Measurements from ENCODE around the gene SLC39A11. TPM values are rescaled to one million over a fixed set of nuclear protein-coding genes. Genes with fewer than 3 reads are reported as not detected.
"Not testable (repeated sequence)": the region's sequence is repeated elsewhere in the genome, so short reads cannot be mapped to it uniquely, and the experiment has no call there.

SLC39A11 gene
- total RNA-seq, 3 donors from 2014 or later = 31.6 to 71.6 (median 51.6) TPM

DNA sequence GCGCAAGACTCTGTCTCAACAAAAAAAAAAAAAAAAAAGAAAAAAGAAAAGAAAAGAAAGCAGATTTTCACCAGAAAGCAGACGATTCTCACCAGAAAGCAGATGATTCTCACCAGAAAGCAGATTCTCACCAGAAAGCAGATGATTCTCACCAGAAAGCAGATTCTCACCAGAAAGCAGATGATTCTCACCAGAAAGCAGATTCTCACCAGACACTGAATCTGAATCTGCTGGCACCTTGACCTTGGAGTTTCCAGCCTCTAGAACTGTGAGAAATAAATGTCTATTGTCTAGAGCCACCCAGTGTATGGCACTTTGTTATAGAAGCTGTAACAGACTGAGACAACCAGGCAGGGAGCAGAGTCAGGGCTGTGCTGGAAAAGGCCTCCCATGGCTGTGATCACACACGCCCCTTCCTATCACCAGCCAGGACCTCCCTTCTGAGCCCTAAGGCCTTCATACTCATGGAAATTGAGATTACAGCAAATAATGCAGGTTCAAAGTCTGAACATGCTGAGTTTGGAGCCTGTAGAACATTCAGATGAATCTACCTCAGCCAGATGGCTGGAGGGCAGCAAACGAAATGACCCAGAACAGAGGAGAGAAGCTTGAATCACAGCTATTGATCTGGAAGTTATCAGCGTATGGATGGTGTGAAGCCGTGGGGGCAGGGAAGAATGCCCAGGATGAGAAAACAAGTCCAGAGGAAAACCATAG is 309.3 kb downstream of the SLC39A11 start:
- ATAC-seq (no peak), DNase-seq (no peak)
- Histone ChIP-seq H3K4me1 (ENCODE audit: low read depth) (no peaks in the 10 kb centered on the region), H3K36me3 (ENCODE audit: low read depth) (no peaks in the 10 kb centered on the region), H3K9me3 (no peaks in the 10 kb centered on the region), H3K4me3 (no peak overlapping the region)
- intact Hi-C loops (cut with DNase I, micrococcal nuclease) = no loop called here
- TF ChIP-seq, protein P1, sequence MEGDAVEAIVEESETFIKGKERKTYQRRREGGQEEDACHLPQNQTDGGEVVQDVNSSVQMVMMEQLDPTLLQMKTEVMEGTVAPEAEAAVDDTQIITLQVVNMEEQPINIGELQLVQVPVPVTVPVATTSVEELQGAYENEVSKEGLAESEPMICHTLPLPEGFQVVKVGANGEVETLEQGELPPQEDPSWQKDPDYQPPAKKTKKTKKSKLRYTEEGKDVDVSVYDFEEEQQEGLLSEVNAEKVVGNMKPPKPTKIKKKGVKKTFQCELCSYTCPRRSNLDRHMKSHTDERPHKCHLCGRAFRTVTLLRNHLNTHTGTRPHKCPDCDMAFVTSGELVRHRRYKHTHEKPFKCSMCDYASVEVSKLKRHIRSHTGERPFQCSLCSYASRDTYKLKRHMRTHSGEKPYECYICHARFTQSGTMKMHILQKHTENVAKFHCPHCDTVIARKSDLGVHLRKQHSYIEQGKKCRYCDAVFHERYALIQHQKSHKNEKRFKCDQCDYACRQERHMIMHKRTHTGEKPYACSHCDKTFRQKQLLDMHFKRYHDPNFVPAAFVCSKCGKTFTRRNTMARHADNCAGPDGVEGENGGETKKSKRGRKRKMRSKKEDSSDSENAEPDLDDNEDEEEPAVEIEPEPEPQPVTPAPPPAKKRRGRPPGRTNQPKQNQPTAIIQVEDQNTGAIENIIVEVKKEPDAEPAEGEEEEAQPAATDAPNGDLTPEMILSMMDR (IDR thresholded peaks at IDR 0.05) = no peak

DNA sequence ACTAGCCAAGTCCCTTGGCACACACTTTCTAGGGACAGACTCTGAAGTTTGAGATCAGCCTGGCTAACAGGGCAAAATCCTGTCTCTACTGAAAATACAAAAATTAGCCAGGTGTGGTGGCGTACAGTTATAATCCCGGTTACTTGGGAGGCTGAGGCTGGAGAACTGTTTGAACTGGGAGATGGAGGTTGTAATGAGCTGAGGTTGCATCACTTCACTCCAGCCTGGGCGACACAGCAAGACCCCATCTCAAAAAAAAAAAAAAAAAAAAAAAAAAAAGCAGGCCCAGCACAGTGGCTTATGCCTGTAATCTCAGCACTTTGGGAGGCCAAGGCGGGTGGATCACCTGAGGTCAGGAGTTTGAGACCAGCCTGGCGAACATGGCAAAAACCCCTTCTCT is 310.1 kb downstream of the SLC39A11 start:
- ATAC-seq; intact Hi-C loops (cut with DNase I, micrococcal nuclease); H3K9me3 ChIP-seq: not testable (repeated sequence)

DNA sequence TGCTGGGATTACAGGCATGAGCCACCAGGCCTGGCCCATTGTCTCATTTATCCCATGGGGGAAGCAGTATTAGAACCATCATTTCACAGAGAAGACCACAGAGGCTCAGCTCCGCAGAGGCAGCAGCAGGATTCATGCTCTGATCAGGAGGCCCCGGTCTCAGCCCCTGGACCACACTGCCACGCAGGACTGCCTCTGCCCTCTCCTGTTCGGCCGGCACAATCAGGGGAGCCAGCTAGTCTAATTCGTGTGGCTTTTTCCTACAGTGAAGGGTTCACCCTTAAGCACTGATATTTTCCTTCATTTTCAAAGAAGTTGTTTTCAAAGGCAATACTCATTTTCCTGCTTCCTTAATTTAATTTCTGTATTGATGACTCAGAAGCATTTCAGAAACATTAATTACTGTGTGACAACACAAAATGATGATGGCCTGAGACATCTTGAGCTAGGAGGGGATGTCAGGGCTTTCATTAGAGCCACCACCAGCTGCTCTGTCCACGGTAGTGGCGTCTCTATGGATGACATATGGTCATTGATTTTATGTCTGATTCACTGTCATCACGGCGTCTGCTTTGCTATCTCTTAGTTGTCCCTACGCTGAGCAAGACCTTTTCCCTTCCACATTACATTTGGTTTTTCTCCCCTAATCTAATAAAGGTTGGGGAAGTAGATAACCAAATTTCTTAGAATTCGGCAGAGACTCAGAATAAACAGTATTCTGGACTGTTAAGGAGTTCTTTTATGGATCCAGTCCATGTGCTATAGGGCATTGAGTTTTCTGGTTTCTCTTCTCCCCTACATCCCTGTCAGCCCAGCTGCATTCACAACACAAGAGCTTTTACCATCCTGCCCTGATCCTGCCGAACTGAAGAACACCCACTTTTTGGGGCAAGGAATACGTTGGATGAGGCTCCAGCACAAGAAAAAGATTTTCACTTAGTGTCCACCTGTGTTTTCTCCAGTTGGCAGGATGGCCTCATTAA is 314.0 kb downstream of the SLC39A11 start:
- TF ChIP-seq, protein P1 (IDR thresholded peaks at IDR 0.05) = no peak
- intact Hi-C loops (cut with DNase I, micrococcal nuclease) = no loop called here
- H3K4me1 ChIP-seq (ENCODE audit: low read depth) = no peaks in the 10 kb centered on the region
- ATAC-seq (no peak), DNase-seq (no peak)
- H3K9me3 ChIP-seq = no peaks in the 10 kb centered on the region
- H3K36me3 ChIP-seq (ENCODE audit: low read depth) = no peaks in the 10 kb centered on the region
- no peak overlapping the region for H3K4me3 ChIP-seq

More for the DNA sequence above, 310.1 kb downstream of the SLC39A11 start:
- H3K4me1 ChIP-seq (ENCODE audit: low read depth); H3K4me3 ChIP-seq; DNase-seq; H3K36me3 ChIP-seq (ENCODE audit: low read depth): not testable (repeated sequence)

DNA sequence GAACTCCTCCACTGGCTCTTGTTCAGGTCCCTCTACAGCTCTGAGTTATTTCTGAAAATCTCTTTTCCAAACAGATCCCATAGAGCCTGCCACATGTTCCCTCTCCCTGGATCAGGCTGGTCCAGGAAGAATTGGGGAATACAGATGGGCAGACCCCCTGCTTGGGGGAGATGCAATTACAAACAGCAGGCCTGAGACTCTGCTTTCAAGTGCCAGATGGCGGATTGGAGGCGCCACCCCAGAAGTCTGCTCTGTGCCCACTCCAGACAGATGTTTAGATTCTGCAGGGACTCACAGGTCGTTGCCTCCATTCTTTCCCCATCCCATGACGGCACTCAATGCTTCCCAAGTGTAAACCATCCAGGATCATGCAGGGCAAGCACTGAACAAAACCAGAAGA is 316.6 kb downstream of the SLC39A11 start:
- H3K4me3 ChIP-seq = no peak overlapping the region
- intact Hi-C loops (cut with DNase I, micrococcal nuclease) = no loop called here
- ATAC-seq (no peak), DNase-seq (no peak)
- TF ChIP-seq, protein P1 (IDR thresholded peaks at IDR 0.05) = no peak
- H3K4me1 ChIP-seq (ENCODE audit: low read depth) = no peaks in the 10 kb centered on the region
- H3K9me3 ChIP-seq = no peaks in the 10 kb centered on the region
- H3K36me3 ChIP-seq (ENCODE audit: low read depth) = no peaks in the 10 kb centered on the region

DNA sequence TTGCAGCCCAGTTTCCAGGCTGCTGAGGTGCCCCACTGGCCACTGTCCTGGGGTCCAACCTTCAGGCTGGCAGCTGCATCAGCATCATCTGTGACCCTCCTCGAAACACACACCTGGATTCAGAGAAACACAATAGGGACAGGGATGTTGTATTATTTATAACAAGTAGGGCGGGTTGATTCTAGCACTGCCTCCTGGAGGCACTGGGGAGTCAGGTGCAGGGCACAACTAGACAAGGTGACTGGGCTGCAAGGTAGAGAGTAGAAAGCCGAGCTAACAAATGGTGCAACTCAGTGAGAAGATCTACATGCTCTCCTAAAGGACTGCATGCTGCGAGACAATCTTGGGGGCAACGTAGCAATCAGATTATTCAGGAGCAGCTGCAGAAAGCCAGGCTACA is 317.3 kb downstream of the SLC39A11 start:
- TF ChIP-seq, protein P1 (IDR thresholded peaks at IDR 0.05) = no peak
- no peaks in the 10 kb centered on the region for H3K9me3 ChIP-seq
- H3K4me1 ChIP-seq (ENCODE audit: low read depth) = no peaks in the 10 kb centered on the region
- intact Hi-C loops (cut with DNase I, micrococcal nuclease) = no loop called here
- no peak for DNase-seq
- no peak overlapping the region for H3K4me3 ChIP-seq
- no peak for ATAC-seq
- no peaks in the 10 kb centered on the region for H3K36me3 ChIP-seq (ENCODE audit: low read depth)

DNA sequence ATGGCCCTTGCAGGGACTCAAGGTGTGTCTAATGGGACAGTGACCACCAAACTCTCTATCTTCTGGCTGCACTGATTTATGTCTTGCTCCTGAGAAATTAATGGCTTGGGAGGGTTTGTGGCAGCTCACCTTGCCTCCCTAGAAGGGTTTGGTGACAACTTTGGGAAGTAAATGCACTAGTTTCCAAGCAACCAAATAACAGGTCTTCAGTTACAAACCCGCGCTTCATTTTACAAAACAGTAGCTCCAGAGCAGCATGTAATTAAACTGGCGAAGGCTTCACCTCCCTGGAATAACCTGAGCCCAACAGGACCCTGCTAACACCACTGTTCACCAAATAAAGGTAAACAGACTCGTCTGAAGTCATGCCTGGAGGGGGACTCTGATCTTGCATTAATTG is 318.3 kb downstream of the SLC39A11 start:
- intact Hi-C loops (cut with DNase I, micrococcal nuclease) = no loop called here
- Histone ChIP-seq H3K9me3 (no peaks in the 10 kb centered on the region), H3K36me3 (ENCODE audit: low read depth) (no peaks in the 10 kb centered on the region), H3K4me3 (no peak overlapping the region), H3K4me1 (ENCODE audit: low read depth) (no peaks in the 10 kb centered on the region)
- TF ChIP-seq, protein P1 (IDR thresholded peaks at IDR 0.05) = no peak
- ATAC-seq (no peak), DNase-seq (no peak)

DNA sequence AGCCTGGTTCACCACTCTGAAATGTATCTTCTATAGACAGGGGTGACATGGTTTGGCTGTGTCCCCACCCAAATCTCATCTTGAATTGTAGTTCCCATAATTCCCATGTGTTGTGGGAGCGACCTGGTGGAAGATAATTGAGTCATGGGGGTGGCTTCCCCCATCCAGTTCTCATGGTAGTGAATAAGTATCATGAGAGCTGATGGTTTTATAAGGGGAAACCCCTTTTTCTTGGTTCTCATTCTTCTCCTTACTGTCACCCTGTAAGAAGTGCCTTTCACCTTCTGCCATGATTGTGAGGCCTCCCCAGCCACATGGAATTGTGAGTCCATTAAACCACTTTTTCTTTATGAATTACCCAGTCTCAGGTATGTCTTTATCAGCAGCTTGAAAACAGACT is 319.3 kb downstream of the SLC39A11 start:
- DNase-seq; H3K36me3 ChIP-seq (ENCODE audit: low read depth); H3K9me3 ChIP-seq; H3K4me1 ChIP-seq (ENCODE audit: low read depth); intact Hi-C loops (cut with DNase I, micrococcal nuclease); H3K4me3 ChIP-seq; ATAC-seq: not testable (repeated sequence)
